ENCODE data around the gene TRIB2. TPM values are rescaled to one million over a fixed set of nuclear protein-coding genes. Genes with fewer than 3 reads are reported as not detected.

TRIB2 gene
- total and polyA plus RNA-seq, 2 of the 13 experiments (the other 11 are each of a cell fraction or from before 2014, with no cell fraction given): 1.1 to 2.3 TPM

DNA sequence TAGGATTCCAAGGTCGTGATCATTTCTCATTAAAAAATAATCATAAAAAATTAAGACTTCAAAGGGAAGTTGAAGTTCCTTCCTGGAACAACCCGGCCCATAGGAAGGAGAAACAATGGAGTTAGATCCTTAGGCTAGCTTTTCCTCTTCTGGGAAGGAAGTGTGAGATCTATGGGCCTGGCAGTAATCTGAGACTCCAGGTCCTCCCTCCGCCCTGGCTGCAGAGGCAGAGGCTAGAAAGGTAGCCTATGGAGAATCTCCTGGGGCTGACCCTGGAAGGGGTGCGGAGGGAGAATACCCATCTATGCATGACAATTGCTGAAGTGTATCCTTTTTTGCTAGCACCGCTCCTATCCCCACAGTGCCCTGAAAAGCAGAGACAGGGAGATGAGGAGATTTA is 37.9 kb downstream of the TRIB2 start:
- POLR2A ChIA-PET: no interaction called here
- 47% methylated on average over 5 of the region's 5 CpGs for WGBS (ENCODE audit: low lambda C conversion rate)
- no TSS peak for BruUV-seq (replicated peaks)
- no peaks in the 10 kb centered on the region for H3K27me3 ChIP-seq (ENCODE audit: control insufficient read depth in 1 of 2, insufficient read depth in 2 of 2, low read length in 2 of 2)
- no peak for ATAC-seq
- no peak overlapping the region for H3K27ac ChIP-seq (ENCODE audit: extremely low read length, insufficient read depth, low read length)
- intact Hi-C loops (cut with micrococcal nuclease; ENCODE audit: unreplicated experiment): no loop called here
- H3K79me2 ChIP-seq (ENCODE audit: insufficient read depth, low read length): no peaks in the 10 kb centered on the region
- H3K9ac ChIP-seq (ENCODE audit: insufficient read depth, low read depth, low read length): no peak overlapping the region
- H3K4me1 ChIP-seq (ENCODE audit: insufficient read depth, low read length): no peaks in the 10 kb centered on the region
- peaks cover 7% of the 10 kb centered on the region; the same call in 1 of the 2 replicates for H3K9me3 ChIP-seq (ENCODE audit: low read length)
- no peak overlapping the region for H3K4me3 ChIP-seq (replicated peaks in 1 of 3; ENCODE audit: insufficient read depth in 1 of 3, low read depth in 2 of 3, low read length in 3 of 3)
- H3K36me3 ChIP-seq (replicated peaks in 1 of 2; ENCODE audit: control insufficient read depth in 1 of 2, insufficient read depth in 2 of 2, low read length in 2 of 2): no peaks in the 10 kb centered on the region
- no peak for FAIRE-seq
- no peak overlapping the region for H3K4me2 ChIP-seq (ENCODE audit: low read depth, low read length)
- no peak for DNase-seq (ENCODE audit: low spot score)
- in situ Hi-C loops (cut with HindIII; ENCODE audit: extremely low pct_ligation_motif_present, low pct_unique_long_range_greater_than_20kb): no loop called here
- no peak for TF ChIP-seq SYNCRIP (IDR thresholded peaks at IDR 0.05; ENCODE audit: insufficient read depth, low read depth, low read length)
- TF ChIP-seq THAP8 (CRISPR knock-in tag; IDR thresholded peaks at IDR 0.05; ENCODE audit: borderline replicate concordance): no peak
- no peak for TF ChIP-seq NFYC (CRISPR knock-in tag; IDR thresholded peaks at IDR 0.05)
- no peak for TF ChIP-seq ZNF30 (CRISPR knock-in tag; IDR thresholded peaks at IDR 0.05)
- no peak for TF ChIP-seq RBM22 (optimal IDR thresholded peaks at IDR 0.05; ENCODE audit: low read length)
- no peak for TF ChIP-seq FOSL1 (CRISPR knock-in tag; IDR thresholded peaks at IDR 0.05; ENCODE audit: borderline replicate concordance)
- TF ChIP-seq FOXK1 (CRISPR knock-in tag; IDR thresholded peaks at IDR 0.05; ENCODE audit: borderline replicate concordance, low read depth): no peak
- TF ChIP-seq, protein P1, sequence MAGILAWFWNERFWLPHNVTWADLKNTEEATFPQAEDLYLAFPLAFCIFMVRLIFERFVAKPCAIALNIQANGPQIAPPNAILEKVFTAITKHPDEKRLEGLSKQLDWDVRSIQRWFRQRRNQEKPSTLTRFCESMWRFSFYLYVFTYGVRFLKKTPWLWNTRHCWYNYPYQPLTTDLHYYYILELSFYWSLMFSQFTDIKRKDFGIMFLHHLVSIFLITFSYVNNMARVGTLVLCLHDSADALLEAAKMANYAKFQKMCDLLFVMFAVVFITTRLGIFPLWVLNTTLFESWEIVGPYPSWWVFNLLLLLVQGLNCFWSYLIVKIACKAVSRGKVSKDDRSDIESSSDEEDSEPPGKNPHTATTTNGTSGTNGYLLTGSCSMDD (CRISPR knock-in tag; IDR thresholded peaks at IDR 0.05): no peak
- no peak for TF ChIP-seq MIER3 (CRISPR knock-in tag; IDR thresholded peaks at IDR 0.05; ENCODE audit: borderline replicate concordance)
- no peak for TF ChIP-seq ZC3H13 (CRISPR knock-in tag; IDR thresholded peaks at IDR 0.05)
- TF ChIP-seq KDM5A (IDR thresholded peaks at IDR 0.05; ENCODE audit: borderline replicate concordance, low read length): no peak
- TF ChIP-seq ZNF253 (CRISPR knock-in tag; IDR thresholded peaks at IDR 0.05; ENCODE audit: borderline replicate concordance): no peak
- no peak for TF ChIP-seq PPARG (CRISPR knock-in tag; conservative IDR thresholded peaks at IDR 0.05)
- TF ChIP-seq CEBPB (IDR thresholded peaks at IDR 0.05; ENCODE audit: borderline replicate concordance, low read depth, low read length): no peak
- TF ChIP-seq, protein P2, sequence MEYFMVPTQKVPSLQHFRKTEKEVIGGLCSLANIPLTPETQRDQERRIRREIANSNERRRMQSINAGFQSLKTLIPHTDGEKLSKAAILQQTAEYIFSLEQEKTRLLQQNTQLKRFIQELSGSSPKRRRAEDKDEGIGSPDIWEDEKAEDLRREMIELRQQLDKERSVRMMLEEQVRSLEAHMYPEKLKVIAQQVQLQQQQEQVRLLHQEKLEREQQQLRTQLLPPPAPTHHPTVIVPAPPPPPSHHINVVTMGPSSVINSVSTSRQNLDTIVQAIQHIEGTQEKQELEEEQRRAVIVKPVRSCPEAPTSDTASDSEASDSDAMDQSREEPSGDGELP (IDR thresholded peaks at IDR 0.05; ENCODE audit: borderline replicate concordance, low read depth): no peak
- TF ChIP-seq ARID2 (CRISPR knock-in tag; IDR thresholded peaks at IDR 0.05; ENCODE audit: borderline replicate concordance): no peak
- H2AFZ ChIP-seq (ENCODE audit: low read length): no peak overlapping the region
- no peaks in the 10 kb centered on the region for H4K20me1 ChIP-seq (ENCODE audit: insufficient read depth, low read length)
- CTCF ChIA-PET (ENCODE audit: low intra/inter-chr PET ratio, low total read pairs): no interaction called here
